ENCODE results near the gene RTBDN. TPM values are rescaled to one million over a fixed set of nuclear protein-coding genes. Genes with fewer than 3 reads are reported as not detected.

The RTBDN gene
- polyA plus RNA-seq (2013, experiment 1 of 2; ENCODE audit: insufficient read length): not detected
- not detected for polyA plus RNA-seq (2013, experiment 2 of 2; ENCODE audit: insufficient read length)

- DNase-seq: no peak
Observed at GRCh38 chr19:12834566-12834943, at the start of gene RTBDN. TSS of gene RTBDN (minus strand) at chr19:12834579. CDS start at chr19:12829979, 4,600 bp downstream.

GRCh38 chr19:12882589-12882988 is 48.2 kb upstream of the RTBDN start:
- DNase-seq: no peak

- DNase-seq: peak; percentile 90
Observed at GRCh38 chr19:12881172-12881808, 46.9 kb upstream of the RTBDN start, which contains the start of gene DNASE2. TSS of gene DNASE2 (minus strand) at chr19:12881449. CDS start at chr19:12881375, 74 bp downstream.

- no peak for DNase-seq
Observed at GRCh38 chr19:12880551-12881171, 46.3 kb upstream of the RTBDN start.

- no peak for DNase-seq
Observed at GRCh38 chr19:12875086-12875485, 40.7 kb upstream of the RTBDN start.

GRCh38 chr19:12873891-12874745 is 39.7 kb upstream of the RTBDN start:
- DNase-seq: no peak

GRCh38 chr19:12872941-12873890 is 38.8 kb upstream of the RTBDN start:
- DNase-seq: peak; percentile 53

- DNase-seq: no peak
Observed at GRCh38 chr19:12872255-12872654, 37.9 kb upstream of the RTBDN start.

GRCh38 chr19:12871681-12872080 is 37.3 kb upstream of the RTBDN start:
- DNase-seq: no peak

- peak; percentile 13 for DNase-seq
Observed at GRCh38 chr19:12868540-12869112, 34.2 kb upstream of the RTBDN start.

- DNase-seq: peak; percentile 45
Observed at GRCh38 chr19:12867120-12868099, 33.0 kb upstream of the RTBDN start.

GRCh38 chr19:12866416-12867119 is 32.2 kb upstream of the RTBDN start:
- no peak for DNase-seq

GRCh38 chr19:12865746-12866415 is 31.5 kb upstream of the RTBDN start:
- DNase-seq: no peak

GRCh38 chr19:12864721-12865715 is 30.6 kb upstream of the RTBDN start:
- DNase-seq: no peak

GRCh38 chr19:12864143-12864542 is 29.8 kb upstream of the RTBDN start:
- DNase-seq: no peak

GRCh38 chr19:12859546-12859945 is 25.2 kb upstream of the RTBDN start:
- no peak for DNase-seq

GRCh38 chr19:12858041-12858928 is 23.9 kb upstream of the RTBDN start:
- no peak for DNase-seq

Data from fibroblast of skin of back (primary cell).